GM19025 (cell line): ENCODE results near the gene SDHB.

Source experiments
- ATAC-seq: cut with Tn5 transposase; IDR thresholded peaks from one replicate; pipeline ENCODE4 v1.9.1; 2021; ENCODE audit warnings: mild to moderate bottlenecking, low read depth, moderate library complexity; ENCODE audit not compliant: unreplicated experiment

SDHB gene

DNA sequence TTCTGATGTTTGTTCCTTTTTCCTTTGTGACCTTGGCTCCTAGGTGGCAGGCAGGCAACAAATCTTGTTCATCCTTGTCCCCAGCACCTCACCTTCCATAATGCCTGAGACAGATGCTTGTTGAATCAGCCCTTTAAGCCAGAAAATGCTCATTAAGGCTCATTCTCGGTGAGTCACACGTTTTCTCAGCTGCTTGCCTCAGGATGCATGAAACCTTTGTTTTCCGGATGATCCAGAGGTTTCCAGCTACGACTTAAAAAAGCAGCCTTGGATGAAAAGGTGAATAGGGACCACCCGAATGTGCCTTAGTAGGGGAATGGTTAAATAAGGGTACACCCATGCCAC is 37.5 kb downstream of the SDHB start:
- no peak for ATAC-seq

- ATAC-seq, result no peak
Observed at GRCh38 chr1:17014671-17015567, 38.9 kb downstream of the SDHB start.

DNA sequence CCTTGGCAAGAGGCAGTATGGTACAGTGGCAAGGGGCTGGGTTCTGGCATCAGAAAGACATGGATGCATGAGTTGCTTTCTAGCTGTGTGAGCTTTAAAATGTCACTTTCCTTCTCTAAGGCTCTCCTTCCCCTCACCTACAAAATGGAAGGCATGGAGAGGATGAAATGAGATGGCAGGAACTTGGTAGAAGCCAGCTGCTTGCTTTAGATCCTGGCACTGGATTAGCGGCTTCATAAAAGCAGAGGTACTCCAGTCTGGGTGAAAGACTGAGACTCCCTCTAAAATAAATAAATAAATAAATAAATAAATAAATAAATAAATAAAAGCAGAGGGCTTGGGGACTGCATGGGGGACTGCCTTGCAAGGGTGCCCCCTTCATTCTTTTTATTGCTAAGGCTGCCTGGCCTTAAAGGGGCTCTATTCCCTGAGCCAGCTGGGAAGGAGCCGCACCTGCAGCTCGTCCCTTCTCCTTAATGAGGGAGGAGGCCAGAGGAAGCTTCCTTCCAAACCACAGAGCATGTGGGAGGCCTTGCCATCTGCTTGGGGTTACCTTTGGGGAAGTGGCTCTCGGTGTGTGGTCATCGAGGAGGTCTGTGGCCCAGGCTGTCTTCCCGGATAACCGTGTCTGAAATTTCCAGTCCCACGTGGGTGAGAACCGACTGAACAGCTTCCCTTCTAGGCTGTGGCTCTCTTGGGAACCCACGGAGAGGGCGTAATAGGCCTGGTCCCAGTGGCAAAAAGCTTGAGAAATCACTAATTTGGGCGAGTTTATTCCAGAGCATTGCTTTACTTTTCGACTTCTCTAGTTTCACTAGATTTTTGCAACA is 40.1 kb downstream of the SDHB start:
- no peak for ATAC-seq

- no peak for ATAC-seq
Observed at GRCh38 chr1:17012775-17013490, 40.9 kb downstream of the SDHB start.

GRCh38 chr1:17011439-17012307 is 42.2 kb downstream of the SDHB start, which contains the start of gene ATP13A2:
Gene ATP13A2 (minus strand): TSS chr1:17011928. CDS start chr1:17011738, 190 bp downstream.
- ATAC-seq, result peak; percentile 95

GRCh38 chr1:17011092-17011438 is 42.8 kb downstream of the SDHB start:
- no peak for ATAC-seq

DNA sequence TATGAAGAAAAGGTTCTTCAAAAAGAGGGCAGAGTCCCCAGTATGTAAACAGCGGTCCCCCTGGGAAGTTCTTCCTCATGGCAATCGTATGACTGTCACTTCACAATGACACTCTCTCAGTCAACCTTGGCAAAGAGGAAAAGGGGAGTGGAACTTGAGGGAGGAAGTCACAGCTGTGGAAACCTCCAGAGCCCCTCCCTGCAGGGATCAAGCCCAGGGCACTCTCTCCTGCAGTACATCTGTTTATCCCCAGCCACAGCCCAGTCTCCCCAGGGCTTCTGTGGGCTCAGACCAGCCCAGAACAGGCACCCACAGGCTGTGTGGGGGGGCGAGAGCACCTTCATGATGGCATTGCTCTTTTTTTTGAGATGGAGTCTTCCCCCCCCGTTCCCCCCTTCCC is 44.1 kb downstream of the SDHB start:
- no peak for ATAC-seq

DNA sequence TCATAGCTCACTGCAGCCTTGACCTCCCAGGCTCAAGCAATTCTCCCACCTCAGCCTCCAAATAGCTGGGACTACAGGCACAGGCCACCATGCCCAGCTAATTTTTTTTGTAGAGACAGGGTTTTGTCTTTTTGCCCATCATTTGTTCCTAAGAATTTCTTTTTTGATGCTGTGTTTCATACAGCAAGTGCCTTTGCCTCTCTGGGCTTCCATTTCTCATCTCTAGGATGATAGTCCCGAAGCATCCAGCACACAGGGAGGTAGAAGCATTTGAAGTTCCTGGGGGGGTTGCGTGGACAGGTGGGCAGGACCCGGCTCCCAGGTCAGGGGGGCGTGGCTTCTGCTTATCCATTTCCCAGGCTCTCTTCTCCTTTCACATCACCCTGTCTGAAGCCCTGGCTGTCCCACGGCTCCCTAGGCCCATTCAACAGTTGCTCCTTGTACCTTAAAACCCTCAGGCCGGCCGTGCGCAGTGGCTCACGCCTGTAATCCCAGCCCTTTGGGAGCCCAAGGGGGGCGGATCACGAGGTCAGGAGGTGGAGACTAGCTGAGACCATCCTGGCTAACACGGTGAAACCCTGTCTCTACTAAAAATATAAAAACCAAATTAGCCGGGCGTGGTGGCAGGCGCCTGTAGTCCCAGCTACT is 45.5 kb downstream of the SDHB start:
- no peak for ATAC-seq

GRCh38 chr1:17007121-17007520 is 46.7 kb downstream of the SDHB start:
- no peak for ATAC-seq

DNA sequence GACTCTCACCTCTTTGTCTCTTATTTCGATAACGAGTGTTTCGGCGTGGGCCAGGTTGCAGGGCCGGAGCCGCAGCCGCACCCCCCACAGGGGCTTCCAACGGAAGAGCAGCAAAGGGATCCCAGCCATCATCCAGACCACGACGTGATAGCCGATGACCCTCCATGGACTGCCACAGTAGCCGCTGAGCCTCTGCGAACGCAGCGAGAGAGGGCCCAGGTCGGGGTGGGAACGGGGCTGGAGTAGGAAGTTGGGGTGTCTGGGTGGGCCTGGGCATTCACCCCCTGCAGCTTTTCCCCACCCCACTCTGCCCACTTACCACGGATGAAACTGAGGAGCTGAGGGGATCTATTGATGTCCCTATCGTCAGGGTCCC is 48.5 kb downstream of the SDHB start:
- no peak for ATAC-seq

DNA sequence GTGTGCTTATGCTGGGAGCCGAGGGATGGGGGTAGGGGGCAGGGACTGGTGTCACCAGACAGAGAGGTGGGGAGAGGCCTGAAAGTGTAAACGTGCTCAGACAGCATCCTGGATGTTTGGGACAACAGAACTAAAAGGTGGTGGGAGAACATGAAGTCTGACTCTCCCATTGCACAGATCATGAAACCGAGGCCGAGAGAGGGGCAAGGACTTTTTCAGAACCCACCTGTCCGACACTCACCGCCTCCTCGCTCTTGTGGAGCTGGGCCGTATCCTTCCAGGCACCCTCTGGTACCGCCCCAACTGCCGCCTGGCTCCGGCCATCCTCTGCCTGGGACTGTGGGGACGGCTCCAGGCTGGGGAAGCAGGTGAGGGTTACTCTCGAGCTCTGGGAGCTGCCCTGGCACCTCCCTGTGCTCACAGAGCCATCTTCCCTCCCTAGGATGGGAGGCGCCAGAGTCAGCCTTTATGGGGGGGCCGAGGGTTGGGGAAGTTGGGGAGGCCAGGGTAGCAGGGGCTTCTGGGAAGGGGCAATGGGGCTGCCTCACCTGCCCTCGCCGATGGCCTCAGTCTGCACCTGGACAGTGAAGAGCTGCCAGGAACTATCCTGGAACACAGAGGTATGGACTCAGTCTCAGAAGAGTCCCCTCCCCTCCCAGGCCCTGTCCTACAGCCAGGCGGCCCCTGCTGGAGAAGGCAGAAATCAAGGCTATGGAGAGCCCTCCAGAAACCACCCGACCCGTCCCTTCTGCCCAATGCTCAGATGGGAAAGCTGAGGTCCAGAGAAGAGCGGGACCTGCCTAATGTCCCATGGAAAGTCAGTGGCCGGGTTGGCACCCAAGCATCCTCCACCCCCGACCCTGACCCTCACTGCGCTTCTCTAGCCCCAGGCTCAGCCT is 49.1 kb downstream of the SDHB start:
- ATAC-seq, result no peak

DNA sequence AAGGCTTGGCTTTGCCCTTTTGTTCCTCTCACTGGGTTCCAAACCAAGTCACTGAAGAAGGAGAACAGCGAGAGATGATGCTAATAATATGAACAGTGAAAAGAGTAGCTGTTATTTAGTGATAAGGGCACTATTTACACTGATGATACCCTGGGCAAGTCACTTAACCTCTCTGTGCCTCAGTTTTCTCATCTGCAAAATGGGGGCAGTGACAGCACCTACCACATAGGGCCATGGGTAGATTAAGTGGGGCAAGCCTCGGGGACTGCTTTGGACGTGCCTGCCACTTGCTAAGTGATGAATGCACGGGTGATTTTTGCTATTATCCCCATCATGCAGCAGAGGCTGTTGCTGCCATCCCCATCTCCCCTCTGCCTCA is 51.3 kb downstream of the SDHB start:
- no peak for ATAC-seq

DNA sequence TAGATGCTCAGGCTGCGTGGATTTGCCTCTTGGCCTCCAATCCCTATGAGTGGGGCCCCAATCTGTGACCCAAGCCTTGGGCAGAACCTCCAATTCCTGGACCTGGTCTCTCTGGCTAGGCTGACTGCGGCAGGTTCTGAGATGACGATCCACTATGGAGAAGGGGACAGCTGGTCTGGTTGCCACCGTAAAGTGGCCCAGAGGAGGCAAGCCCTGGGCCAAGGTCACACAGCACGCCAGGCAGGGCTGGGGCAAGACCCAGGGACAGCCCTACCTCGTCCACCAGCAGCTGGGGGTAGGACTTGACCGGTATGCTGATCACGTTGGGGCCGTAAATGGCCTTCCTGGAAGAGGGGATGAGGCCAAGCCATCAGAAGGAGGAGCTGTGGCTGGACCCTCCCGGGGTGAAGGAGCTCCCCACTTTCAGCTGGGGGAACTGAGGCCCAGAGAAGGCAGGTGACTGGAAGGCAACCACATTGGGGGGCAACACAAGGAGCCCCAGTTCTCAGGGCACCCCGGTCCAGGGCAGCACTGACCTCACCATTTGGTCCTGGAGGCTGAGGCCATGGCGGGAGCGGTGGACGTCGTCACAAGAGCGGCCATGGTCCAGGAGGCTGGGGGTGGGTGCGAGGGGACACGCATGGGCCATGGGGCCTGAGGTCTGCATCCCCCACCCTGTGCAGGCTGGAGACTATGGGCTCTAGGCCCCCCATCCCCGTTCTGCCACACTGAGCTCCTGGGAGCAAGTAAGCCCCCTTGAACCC is 51.9 kb downstream of the SDHB start:
- no peak for ATAC-seq

DNA sequence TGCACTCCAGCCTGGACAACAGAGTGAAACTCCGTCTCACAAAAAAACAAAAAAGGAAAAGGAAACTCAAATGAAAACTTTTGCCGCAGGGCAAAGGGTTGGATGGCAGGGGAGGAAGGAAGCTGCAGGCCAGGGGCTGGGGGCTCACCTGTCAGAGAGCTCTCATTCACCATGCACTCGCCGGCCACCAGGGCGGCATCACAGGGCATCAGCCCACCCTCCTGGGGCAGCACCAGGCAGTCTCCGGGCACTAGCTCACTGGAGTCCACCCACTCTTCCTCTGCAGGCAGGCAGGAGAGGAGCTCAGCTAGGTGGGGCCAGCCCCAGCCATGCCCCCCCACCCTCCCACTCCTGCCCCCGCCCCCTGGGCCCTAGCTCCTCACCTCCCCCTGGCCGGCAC is 54.0 kb downstream of the SDHB start:
- no peak for ATAC-seq

DNA sequence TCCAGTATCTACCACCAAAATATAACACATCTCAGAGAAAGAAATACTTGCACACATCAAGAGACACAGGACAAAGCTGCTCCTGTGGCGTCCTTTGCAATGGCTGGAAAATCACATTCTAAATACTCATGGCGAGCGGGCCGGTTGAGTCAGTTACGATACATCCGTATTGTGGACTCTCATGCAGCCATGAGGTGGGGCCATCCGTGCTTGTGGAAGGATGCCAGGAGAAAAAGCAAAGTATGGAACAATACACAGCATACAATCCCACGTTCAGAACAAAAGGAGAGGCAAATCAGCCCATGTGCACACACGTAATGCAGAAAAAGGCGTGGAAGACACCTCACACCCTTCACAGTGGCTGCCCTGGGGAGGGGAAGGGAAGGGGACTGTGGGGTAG is 55.2 kb downstream of the SDHB start:
- ATAC-seq, result no peak

DNA sequence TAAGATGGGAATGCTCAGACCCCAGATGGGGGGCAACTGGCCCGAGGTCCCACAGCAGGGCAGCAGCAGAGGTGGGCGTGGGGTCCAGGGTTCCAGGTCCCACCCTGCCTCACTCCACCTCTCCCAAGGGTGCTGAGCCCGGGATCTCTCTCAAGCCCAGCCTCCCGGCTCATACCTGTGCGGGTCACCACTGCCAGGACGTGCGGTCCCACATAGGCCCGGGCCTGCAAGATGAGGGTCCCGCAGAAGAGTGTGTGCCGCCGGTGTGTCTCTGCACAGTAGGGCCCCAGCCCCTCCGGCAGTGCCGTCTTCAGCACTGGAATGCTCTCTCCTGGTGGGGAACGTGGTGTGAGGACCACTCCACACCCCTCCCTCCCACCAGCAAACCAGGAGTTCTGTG is 57.0 kb downstream of the SDHB start:
- ATAC-seq, result no peak

DNA sequence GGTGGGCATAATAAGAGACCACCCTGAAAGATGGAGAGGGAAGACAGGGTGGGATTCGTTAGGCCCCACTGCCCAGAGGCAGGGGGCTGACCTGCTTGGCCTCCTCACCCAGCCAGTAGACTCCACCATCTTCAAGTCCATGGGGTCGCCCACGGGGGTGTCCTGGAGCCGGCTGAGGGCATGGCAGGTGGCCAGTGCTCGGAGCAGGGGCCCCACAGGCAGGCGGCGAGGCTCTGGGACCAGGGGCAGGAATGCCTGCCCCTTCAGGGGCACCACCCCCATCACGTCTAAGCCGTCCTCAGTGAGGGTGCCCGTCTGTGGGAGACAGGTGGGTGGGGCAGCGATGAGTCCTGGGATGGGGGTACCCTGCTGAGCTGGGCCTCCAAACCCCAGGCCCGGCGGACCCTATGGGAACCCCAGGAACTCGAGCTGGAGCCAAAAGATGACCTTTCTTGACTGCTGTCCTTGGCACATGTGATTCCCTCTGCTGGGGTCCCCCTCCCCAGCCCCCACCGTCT is 60.3 kb downstream of the SDHB start:
- ATAC-seq, result no peak

DNA sequence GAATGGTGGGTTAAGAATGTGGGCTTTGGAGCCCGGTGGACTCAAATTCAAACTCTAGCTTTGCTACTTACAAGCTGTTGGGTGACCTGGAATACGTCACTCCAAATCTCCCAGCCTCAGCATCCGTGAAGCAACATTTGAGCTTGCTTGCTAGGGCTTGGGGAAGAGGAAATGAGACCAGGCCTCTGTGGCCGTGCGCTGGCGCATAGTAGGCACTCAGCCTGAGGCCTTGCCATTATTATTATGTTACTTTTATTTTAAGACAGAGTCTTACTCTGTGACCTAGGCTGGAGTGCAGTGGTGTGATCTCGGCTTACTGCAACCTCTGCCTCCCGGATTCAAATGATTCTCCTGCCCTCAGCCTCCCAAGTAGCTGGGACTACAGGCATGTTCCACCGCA is 61.2 kb downstream of the SDHB start:
- ATAC-seq, result no peak
